Amniotic stem cell (primary cell): ENCODE measurements around the gene ORC3.
A peak's percentile ranks its signal among the peaks of the same experiment; 100 is the strongest.
"Not testable (repeated sequence)": the region's sequence is repeated elsewhere in the genome, so short reads cannot be mapped to it uniquely, and the experiment has no call there.

Experiments used
- DNase-seq: peaks from one replicate; lab custom pipeline; 2025; lab: John Stamatoyannopoulos, UW

The ORC3 gene

GRCh38 chr6:87697581-87698546, 107.9 kb downstream of the ORC3 start:
- DNase-seq = peak; percentile 26

GRCh38 chr6:87698547-87699006, 108.6 kb downstream of the ORC3 start:
- DNase-seq = no peak

GRCh38 chr6:87699576-87699975, 109.6 kb downstream of the ORC3 start:
- DNase-seq = no peak

- DNase-seq = no peak
Measured at GRCh38 chr6:87700397-87701343, 110.7 kb downstream of the ORC3 start.

DNA sequence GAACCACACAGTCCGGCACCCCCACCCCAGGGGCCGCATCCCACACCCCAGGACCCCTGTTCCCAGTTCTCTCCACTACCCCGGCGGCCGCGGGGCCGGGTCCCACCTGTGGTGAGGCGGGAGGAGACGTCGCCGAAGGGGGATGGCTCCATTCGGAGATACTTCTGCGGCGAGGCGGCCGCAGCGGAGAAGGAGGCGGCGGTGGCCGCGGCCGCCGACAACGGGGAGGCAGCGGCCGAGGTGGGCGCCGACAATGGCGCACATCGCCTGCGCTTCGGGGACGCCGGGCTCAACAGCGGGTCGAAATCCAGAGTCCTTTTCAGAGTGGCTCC, 111.4 kb downstream of the ORC3 start:
- DNase-seq = no peak

DNA sequence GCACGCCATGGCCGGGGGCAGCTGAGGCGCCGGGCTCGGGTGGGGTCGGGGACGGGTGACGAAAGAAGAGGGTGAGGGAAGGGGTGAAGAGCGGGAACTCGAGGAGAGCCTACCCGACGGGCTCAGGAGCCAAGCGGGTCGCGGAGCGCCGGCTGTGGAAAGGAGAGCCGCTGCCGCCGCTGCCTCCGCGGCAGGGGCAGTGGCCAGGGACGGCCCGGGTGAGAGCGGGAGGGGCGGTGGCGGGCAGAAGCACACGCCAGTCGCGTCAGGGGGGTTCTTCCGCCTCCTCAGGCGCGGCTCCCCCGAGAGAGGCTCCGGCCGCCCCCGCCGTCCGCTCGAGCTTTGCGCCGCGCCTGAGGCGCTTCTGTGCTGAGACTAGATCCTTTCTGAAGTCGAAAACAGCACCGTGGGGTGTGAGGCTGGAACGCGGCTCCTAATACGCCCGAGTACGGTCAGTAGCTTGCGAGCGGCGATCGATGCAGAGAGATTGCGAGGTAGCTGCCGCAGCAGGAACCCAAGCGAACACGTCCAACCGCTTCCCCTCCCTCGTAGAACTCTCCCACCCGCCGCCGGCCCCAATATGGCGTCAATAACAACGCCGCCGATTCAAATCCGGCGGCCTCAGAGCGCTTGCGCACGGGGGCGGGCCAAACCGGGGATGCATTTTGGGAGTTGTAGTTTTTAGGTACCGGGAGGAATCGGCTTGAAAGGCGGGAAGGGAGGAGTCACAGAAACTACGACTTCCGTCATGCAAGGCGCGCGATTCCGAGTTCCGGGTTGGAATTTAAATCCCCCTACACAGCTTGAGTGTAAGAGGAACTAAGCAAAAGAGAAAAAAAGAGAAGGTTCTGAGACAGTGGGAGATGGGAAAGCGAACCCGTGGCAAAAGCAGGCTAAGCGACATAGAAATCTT, 112.0 kb downstream of the ORC3 start, which contains the start of gene AKIRIN2:
Gene AKIRIN2, minus strand, starts transcription at position 558 of the 913 bp plus-strand sequence. Its CDS starts 549 bp downstream, at position 9.
- DNase-seq = peak; percentile 97

- DNase-seq = no peak
Measured at GRCh38 chr6:87702589-87702945, 112.6 kb downstream of the ORC3 start.

DNA sequence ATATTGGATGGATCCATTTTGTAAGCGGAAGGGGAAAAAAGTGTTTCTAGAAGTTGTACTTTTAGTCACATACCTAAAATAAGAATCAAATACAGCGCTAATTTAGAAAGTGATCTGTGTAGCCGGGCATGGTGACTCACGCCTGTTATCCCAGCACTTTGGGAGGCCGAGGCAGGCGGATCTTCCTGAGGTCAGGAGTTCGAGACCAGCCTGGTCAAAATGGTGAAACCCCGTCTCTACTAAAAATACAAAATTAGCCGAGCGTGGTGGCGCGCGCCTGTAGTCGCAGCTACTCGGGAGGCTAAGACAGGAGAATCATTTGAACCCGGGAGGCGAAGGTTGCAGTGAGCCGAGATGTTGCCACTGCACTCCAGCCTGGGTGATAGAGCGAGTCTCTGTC, 113.1 kb downstream of the ORC3 start:
- not testable (repeated sequence) for DNase-seq

- DNase-seq = no peak
Measured at GRCh38 chr6:87705070-87705691, 115.2 kb downstream of the ORC3 start.

- DNase-seq = peak; percentile 13
Measured at GRCh38 chr6:87706187-87706966, 116.4 kb downstream of the ORC3 start.

DNA sequence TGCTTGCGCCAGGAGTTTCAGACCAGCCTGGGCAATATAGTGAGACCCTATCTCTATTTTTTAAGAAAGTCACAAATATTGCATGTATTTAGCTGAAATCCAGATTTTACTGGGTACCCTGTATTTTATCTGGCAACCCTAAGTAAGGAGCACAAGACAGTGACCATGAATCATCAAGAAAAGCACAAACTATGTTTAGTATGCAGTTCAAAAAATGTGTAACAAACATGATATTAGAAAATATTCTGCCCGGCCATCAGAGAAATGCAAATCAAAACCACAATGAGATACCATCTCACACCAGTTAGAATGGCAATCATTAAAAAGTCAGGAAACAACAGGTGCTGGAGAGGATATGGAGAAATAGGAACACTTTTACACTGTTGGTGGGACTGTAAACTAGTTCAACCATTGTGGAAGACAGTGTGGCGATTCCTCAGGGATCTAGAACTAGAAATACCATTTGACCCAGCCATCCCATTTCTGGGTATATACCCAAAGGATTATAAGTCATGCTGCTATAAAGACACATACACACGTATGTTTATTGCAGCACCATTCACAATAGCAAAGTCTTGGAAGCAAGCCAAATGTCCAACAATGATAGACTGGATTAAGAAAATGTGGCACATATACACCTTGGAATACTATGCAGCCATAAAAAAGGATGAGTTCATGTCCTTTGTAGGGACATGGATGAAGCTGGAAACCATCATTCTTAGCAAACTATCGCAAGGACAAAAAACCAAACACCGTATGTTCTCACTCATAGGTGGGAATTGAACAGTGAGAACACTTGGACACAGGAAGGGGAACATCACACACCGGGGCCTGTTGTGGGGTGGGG, 118.9 kb downstream of the ORC3 start:
- DNase-seq = not testable (repeated sequence)

- DNase-seq = no peak
Measured at GRCh38 chr6:87710090-87710489, 120.2 kb downstream of the ORC3 start.

GRCh38 chr6:87712713-87713112, 122.8 kb downstream of the ORC3 start:
- not testable (repeated sequence) for DNase-seq

DNA sequence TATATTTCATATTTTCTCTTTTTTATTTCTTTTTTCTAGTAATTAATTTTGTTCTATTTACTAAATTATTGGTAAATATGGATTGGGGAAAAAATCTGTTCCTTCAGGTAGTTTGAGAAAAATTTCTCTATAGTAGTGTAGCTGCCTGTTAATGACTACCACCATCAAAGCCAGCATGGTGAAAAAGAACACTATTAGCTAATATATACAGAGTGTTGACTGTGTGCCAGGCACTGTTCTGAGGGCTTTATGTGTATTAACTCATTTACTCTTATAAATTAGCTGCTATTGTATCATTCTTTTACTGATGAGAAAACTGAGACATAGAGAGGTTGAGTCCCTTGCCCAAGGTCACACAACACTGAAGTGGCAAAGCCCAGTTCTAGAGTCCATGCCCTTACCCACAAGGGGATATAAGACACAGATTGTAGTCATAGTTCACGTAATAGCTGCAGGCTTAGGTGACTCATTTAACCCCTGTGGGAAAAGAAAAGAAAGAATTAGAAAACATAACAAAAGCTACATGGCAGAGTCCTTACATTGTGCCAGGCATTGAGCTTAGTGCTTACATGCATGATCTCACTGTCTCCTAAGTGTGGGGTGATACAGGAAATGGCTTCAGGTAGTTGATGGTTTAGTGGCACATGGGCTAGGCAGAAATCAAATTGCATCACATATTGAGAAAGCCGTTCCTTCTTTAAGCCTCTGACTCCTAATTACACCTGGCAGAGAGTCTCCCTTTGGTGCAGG, 124.3 kb downstream of the ORC3 start:
- DNase-seq = peak; percentile 47
